GM18909 (cell line): ENCODE data around the gene BAD.
A peak's percentile ranks its signal among the peaks of the same experiment; 100 is the strongest.

Experiments used
- ATAC-seq: cut with Tn5 transposase; IDR thresholded peaks from one replicate; pipeline ENCODE4 v1.9.1; 2021; ENCODE audit warnings: mild to moderate bottlenecking; ENCODE audit not compliant: unreplicated experiment, poor library complexity

Gene BAD

DNA sequence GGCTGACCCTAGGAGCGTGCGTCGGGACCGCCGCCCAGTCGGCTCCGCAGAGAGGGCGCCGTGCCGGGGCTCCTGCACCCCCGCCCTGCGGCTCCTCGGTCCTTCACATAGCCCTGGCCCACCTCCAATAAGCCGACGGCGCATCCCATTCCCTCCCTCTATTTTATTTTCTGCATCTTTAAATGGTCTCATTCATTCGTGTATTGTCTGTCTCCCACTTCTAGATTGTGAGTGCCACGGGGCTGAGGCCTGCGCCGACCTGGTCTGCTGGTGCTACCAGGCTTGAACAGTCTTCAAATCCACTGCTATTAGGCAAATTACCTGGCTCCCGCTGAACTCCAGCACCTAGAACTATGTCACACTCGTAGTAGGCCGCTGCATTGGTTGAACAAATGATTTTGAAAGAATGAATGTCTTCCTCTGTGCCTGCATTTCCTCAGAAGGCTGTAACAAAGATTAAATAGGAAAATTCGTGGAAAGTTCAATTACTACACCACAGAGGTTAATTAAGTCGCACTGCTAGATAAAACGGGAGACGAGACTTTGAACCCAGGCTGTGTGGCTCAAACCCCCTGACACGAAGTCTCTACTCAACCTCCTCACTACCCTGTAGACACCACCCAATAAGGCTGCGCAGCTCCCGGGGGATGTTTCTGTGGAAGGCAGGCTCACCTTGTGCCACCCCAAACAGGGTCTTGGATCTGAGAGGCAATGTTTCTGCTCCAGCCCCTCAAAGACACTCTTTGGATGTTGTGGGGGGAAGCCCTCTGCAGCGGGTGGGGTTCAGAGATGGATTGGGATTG lies 36.5 kb downstream of the BAD start:
- no peak for ATAC-seq

DNA sequence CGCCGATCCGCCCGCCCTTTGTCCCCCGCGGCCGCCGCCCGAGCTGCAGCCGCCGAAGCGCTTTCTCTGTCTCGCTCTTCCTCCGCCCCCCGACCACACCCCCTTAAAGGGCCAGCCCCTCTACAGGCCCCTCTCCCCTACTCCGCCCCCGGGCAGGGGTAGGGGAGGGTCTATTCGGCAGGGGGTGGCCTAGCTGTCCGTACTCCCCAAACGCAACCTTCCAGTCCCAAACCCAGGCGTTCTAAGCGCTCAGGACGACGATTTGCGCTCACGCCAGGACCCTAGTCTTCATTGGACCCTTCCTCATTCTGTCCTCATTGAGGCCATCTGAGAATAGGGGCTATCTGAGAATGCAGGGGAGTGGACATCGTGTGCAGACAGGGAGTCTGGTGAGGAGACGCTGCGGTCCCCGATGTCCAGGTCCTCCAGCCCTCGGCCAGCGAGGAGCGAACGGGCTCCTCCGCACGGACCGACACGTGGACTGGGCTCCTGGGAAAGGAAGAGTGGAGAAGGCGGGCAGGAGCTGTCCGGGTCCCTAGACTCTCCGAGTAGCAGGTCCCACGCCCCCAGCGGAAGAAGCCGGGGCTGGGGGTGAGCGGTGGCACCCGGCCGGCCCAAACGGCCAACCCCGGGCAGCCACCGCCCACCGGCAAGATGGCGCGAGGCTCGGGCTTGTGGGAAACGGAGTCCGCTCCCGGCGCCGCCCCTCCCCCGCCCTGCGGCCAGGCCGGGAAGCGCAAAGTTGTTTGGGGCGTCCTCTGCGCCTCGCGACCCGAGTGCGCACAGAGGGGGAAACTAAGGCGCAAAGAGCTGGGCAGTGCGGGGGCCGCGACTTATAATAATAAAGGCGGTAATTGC lies 37.4 kb downstream of the BAD start, which contains the start of gene PPP1R14B:
TSS of gene PPP1R14B (minus strand) at position 73 of the 858 bp plus-strand sequence. CDS start 270 bp downstream, outside the sequence.
- peak; percentile 34 for ATAC-seq

DNA sequence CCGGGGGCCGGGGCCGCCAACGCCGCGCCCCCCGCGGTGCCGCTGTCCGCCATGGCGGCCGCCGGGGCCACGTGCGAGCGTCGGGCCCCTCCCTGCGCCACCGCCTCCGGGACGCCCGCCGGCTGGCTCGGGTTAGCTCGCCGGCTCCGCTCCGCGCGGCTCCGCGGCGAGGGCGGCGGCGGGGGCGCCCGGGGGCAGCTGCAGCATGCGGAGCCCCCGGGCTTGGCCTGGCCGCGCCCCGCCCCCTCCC lies 37.9 kb downstream of the BAD start:
- peak; percentile 13 for ATAC-seq

DNA sequence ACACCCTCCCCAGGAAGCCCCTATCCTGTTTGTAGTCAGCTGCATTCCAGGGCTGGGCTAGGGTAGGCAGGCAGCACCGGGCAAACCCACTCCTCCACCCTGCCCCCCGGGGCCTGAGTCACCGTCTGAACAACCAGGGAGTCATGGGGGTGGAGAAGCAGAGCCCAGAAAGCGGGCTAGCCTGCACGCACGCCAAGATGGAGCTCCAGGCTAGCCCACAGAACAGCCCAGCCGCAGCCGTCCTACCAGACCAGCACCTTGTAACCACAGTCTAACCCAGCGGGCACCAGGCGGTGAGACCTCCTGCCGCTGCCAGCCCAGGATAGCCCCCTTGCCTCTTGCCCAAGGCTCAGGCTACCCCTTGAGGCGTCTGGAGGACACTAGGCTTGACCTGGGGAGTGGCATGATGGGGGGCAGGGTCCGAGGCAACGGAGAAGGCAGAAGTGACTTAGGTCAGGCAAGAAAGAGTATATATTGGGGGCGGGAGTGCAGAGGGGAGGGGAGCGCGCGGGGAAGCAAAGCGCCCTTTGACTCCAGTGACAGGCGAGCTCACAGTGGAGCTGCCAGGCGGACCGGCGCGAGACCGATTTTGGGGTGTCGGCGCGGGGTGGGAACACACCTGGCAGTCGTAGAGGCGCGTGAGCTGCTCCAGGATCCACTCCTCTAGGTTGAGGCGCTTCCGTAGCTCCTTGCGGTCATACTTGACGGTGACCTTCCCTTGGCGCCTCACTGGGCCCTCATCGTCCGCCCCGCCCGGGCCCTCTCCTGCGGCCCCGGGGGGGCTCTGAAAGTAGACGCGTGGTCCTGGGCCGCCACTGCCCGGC lies 38.5 kb downstream of the BAD start:
- no peak for ATAC-seq

DNA sequence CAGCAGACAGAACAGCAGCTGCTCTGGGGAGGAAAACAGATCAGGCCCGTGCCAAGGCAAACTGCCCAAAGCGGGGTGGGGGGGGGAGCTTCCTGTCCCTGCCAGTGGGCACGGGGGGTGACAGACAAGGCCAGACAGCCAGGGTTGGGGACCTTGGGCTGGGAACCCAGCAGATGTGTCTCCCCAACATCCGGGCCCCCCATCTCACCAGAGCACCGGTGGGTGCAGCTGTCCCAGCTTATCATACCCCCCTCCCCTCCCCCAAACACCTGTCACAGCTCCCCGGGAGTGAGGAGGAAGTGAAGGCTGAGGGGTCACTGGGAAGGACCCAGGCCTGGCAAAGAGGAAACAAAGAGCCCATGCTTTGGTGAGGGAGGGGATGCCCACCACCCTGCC lies 39.1 kb downstream of the BAD start:
- ATAC-seq = no peak

DNA sequence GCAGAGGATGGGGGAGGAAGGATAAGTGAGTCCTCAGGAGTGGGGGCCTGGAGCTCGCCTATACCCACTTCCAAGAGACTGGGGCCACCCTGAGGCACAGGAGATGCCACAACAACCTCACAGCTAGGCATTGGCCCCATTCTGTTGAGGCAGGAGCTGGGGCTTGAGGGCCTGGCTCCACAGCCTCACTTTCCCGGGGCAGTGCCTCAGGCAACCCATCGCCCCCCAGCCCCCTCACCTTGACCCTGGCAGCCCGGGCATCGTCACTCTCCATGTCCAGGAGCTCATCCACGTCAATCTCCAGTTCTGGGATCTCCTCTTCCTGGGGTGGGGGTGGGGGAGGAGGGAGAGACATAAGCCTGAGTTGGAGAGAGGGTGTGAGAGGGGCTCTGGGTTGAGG lies 39.5 kb downstream of the BAD start:
- no peak for ATAC-seq

DNA sequence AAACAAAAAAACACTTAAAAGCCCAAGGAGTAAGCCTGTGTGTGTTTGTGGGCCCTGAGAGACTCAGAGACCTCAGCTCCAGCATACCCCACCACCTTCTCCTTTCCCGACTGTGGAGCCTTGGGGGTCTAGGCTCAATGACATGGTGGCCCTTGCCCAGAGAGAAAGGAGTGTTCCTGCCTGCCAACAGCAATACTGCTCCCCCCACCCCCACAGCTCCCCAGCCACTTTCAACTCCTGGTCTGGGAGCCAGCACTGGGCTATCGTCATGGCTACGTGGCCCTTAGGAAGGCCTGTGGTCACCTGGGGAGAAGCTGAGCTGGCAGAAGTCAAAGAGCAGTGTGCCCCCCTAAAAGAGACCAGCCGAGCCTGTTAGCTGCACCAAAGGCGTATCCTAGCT lies 40.4 kb downstream of the BAD start:
- no peak for ATAC-seq

DNA sequence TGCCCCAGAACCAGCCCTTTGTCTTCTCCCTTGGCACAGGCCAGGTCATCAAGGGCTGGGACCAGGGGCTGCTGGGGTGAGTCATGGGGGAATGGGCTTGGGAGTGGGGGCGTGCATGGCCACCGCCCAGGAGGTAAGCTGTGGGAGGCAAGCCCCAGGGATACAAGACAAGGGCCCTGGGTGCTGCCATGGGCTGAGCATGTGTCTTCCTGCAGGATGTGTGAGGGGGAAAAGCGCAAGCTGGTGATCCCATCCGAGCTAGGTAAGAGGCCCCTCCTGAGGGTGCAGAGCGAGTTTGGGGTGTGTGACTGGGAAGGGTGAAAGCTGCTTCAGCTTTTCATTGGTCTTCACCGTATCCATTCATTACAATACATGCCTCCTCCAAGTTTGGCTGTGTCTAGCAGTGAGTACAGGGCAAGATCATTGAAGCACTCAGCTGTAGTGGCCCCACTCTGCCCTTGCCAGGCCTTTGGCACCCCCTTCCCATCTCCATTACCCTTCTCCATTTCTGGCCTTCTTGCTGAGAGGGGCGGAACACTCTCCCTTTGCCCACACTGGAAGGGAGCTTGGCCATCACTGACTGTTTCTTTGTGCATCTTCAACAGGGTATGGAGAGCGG lies 41.1 kb downstream of the BAD start:
- no peak for ATAC-seq

DNA sequence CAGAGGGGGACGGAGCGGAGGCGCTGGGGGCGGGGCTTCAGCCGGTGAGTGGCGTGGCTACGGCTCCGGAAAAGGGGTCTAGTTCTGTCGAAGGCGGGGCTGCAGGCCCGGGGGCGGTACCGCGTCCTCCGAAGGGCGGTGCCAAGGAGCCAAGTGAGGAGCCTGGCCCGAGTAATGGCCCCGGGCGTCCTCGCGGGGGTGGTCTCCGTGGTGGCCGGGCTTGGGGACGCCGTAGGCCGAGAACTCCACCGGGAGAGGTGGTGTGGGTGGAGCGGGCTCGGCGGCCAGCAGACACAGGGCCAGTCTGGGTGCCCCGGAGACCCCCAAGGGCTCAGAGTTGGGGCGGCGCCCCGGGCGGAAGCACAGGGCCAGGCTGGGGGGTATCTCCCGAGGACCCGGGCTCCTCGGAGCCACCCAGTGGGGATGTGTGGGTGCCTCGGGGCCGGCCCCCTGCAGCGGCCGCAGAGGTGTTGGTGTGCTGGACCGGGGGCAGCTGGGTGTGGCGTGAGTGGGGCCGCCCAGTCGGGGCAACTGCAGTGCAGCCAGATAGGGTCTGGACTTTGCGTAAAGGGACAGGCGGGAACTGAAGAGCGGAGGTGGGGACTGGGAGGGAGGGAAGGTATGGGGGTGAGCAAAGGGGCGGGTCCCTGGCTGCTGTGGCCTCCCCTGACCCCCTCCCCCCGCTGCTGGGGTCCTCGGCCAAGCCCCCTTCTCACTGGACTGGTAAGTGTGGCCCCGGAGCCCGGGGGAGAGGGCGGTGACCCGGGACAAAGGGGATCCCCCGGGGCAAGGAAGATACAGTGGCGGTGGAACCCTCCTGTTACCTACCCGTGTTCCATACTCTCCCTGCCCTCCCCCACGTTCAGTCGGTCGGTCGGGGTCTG lies 42.7 kb downstream of the BAD start:
- ATAC-seq = peak; percentile 3

DNA sequence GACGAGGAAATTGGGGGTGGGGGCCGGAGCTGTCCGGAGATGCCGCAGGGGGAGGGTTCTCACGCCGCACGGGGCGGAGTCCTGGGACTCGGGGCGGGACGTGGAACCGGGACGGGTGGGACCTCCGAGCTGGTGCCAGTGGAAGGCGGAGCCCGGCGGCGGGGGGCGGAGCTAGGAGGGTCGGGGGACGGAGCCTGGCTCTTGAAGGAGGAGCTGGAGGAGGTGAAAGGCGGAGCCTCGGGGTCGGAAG lies 43.3 kb downstream of the BAD start:
- ATAC-seq = peak; percentile 70

DNA sequence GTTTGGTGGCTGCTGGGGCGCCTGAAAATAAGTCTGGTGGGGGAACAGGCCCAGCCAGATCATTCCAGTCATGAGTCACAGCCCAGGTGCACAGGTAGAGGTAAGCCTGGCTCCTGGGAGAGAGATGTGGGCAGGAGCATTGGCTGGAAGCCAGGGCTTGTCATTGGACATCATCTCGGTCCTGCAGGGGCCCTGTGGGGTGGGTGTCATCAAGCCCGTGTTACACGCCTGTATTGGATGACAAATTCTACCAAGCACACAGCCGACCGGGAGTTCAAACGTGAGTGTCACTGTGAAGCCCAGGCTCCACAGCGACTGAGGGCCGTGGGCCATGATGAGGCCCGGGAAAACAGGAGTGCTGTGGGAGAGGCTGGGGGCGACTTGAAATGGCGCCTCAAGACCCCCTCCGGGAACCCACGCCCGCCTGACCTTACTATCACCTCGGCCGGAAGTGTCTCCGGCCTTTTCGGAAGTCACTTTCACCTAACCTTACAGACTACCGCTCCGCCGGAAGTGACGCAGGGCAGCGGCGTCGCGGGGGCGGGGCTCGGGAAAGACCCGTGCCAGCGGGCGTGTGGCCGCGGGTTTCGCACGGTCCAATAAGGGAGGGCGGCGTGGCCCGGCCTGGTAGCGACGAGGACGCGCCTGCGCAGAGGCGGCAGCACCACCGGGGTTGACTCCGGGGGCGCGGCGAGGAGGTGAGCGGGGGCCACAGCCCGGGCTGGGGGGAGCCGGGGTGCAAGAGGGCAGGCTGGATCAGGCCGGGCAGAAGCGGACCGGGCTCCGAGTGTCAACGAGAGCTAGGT lies 43.8 kb downstream of the BAD start, which contains the start of gene FKBP2:
TSS of gene FKBP2 (plus strand) at position 661 of the 806 bp plus-strand sequence. CDS start 1,293 bp downstream, outside the sequence.
- peak; percentile 59 for ATAC-seq

DNA sequence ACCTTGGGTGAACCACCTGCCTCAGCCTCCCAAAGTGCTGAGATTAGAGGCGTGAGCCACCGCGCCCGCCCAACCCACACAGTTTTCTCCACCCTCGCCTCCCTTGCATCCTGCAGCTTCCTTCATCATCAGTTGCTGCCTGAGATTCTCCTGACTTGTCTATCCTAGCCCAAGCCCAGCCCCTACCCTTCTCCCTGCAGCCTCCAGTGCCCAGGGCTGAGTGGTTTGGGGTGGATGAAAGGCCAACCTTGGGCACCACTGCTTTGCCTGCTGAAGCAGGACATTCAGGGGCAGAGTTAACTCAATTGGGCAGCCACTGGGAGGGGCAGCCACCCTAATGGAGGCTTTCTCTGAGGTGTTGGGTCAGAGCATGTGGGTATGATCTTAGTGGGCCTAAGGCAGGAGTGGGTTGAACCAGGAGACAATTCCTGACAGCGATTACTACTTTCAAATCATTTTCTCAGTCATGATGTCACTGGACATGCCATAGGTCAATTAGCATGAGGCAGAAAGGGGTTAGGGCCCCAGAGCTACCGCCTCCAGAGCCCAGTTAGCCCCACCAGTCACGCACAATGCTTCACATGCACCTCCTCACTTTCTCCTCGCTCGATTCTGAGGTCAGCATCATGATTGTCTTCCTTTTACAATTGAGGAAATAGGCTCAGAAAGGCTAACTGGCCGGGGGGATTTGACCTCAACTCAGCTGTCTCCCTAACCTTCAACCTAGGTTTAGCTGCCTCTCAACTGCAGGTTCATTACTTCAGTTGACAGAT lies 44.6 kb downstream of the BAD start:
- ATAC-seq = no peak

DNA sequence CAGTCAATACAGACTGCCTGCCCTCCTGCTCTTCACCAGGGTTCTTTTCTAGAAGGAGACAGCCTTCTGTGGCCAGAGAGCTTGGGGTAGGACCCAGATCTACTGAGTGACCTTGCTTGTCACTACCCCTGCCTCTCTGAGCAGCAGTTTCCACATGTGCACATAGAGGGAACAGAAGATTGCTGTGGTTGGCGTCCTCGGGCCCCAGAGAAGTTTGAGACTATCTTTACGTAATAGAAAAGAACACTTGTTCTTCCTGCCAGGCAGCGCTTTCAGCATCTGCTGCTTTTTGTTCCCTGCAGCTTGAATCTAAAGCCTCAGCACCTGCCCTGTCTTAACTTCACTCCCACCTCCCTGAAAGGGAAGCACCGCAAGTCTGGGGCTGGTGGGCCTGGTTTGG lies 45.5 kb downstream of the BAD start:
- no peak for ATAC-seq

DNA sequence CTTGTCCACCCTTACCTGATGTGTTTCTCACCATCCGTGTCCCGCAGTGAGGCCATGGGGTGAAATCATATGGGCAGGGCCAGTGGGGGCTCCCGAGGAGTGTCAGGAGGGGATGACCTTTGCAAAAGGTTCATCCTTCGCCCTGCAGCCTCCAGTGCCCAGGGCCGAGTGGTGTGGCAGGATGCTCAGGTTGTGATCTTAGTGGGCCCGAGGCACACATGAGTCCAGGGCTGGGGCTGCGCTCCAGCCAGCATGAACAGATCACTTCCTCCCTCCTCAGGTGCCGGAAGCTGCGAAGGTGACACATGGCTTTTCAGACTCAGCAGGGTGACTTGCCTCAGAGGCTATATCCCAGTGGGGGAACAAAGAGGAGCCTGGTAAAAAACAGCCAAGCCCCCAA lies 46.4 kb downstream of the BAD start:
- no peak for ATAC-seq

DNA sequence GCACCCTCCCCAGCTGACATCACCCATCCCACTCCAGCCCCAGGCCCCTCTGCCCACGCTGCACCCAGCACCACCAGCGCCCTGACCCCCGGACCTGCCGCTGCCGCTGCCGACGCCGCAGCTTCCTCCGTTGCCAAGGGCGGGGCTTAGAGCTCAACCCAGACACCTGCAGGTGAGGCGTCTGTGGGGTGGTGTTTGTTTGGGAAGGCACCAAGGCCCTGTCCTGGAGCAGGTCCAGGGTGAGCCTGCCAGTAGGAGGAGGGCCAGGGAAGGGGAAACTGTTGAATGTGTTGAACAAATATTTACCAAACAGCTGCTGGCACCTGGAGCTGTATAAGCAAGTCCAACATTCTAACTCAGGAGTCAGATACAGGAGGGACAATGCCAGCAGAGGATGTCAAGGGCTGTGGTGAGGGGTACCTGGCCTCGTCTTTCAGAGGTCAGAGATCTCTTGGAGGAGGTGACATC lies 46.9 kb downstream of the BAD start:
- ATAC-seq = no peak

DNA sequence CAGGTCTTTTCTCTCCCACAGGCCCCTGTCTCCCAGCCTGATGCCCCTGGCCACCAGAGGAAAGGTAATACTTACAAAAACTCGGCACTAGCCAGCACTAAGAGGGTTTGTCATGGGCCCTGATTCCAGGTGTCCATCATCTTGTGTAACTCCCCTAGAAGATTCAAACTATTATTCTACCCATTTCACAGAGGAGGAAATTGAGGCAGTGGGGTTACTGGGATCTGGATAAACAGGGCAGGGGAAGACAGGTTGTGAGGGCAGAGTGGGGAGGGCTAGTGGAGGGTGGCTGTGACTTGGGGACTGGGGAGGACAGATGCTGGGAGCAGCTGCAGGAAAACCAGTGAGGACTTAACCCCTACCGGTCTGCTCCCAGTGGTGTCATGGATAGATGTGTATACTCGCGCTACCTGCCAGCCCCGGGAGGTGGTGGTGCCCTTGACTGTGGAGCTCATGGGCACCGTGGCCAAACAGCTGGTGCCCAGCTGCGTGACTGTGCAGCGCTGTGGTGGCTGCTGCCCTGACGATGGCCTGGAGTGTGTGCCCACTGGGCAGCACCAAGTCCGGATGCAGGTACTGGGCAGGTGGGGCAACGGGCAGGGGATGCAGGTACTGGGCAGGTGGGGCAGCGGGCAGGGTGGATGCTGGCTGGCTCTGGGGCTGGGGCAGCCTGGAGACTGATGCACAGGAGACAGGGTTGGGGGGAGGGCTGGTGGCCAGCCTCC lies 48.9 kb downstream of the BAD start:
- ATAC-seq = no peak

DNA sequence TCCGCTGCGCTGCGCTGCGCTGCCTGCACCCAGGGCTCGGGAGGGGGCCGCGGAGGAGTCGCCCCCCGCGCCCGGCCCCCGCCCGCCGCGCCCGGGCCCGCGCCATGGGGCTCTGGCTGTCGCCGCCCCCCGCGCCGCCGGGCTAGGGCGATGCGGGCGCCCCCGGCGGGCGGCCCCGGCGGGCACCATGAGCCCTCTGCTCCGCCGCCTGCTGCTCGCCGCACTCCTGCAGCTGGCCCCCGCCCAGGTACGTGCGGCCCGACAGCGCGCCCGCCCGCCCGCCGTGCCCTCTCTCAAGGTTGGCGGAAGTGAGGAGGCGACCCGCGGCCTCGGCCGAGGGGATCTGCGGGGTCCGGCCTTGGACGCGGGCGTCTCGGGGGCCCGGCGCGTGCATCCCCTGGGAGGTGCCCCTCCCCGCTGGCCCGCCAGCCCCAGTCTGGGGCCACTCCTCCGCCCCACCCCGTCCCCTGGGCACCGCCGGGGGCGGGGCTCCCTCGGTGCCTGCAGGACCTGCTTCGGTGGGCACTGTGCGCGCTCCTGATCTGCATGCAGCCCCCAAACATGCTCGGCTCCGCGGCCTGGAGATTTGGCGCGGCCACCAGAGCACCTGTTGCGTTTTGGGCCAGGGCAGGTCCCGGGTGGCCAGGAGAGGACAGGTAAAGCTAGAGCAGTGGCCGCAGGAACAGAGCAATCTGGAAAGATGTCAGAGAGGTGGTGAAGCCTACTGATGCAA lies 49.7 kb downstream of the BAD start:
- peak; percentile 23 for ATAC-seq
